Stomach (tissue), 9 donors: Measurements from ENCODE around the gene ATXN3L. TPM values are rescaled to one million over a fixed set of nuclear protein-coding genes. Genes with fewer than 3 reads are reported as not detected.

Source experiments
- DNase-seq, 2 donors: peaks; one replicate each; pipeline versions ENCODE4 v3.0.0 to v3.0.0-alpha.2; 2013 to 2019
- H3K27ac ChIP-seq, 5 donors: fragments of 200-600 bp in 4 of 5; sonication (generic) in 4 of 5; one replicate each; pipeline ENCODE4 v1.5.1; 2013 to 2019; ENCODE audit warnings: mild to moderate bottlenecking in 1 of 5, moderate library complexity in 1 of 5
- H3K27me3 ChIP-seq, 3 donors: fragments of 200-600 bp; sonication (generic); one replicate each; pipeline ENCODE4 v1.5.1; 2017 to 2019; ENCODE audit warnings: mixed run types in 1 of 3
- H3K36me3 ChIP-seq, 4 donors: fragments of 200-600 bp; sonication (generic); 1 replicate in 3 of 4; 2 replicates in 1 of 4; pipeline ENCODE4 v1.5.1; 2016 to 2019
- H3K4me1 ChIP-seq, 4 donors: fragments of 200-600 bp; sonication (generic); one replicate each; pipeline ENCODE4 v1.5.1; 2016 to 2019
- H3K4me3 ChIP-seq, 4 donors: fragments of 200-600 bp; sonication (generic) in 3 of 4; one replicate each; pipeline ENCODE4 v1.5.1; 2016 to 2019; ENCODE audit warnings: mild to moderate bottlenecking in 1 of 4
- H3K9me3 ChIP-seq, 4 donors: fragments of 200-600 bp; sonication (generic); one replicate each; pipeline ENCODE4 v1.5.1; 2016 to 2019
- CTCF ChIP-seq, 7 experiments: fragments of 450-650 bp in 4 of 7; fragments of 200-600 bp in 3 of 7; sonication (generic) in 3 of 7; IDR thresholded peaks; one replicate each; pipeline ENCODE4 v1.5.1; 2016 to 2019; ENCODE audit warnings: antibody characterized with exemption in 7 of 7, control low read depth in 2 of 7, mild to moderate bottlenecking in 1 of 7
- EP300 ChIP-seq: sonication (generic); formaldehyde crosslinking; IDR thresholded peaks from one replicate; pipeline ENCODE4 v1.6.1; 2017; ENCODE audit warnings: antibody characterized with exemption
- POLR2A ChIP-seq, 4 donors: fragments of 450-650 bp; IDR thresholded peaks; one replicate each; pipeline ENCODE4 v1.6.1; 2016; ENCODE audit warnings: antibody characterized with exemption in 4 of 4, control low read depth in 2 of 4, mild to moderate bottlenecking in 1 of 4, moderate library complexity in 1 of 4
- POLR2AphosphoS5 ChIP-seq, 3 donors: sonication (generic); formaldehyde crosslinking; IDR thresholded peaks; one replicate each; pipeline ENCODE4 v1.6.1; 2016; ENCODE audit warnings: antibody characterized with exemption in 3 of 3
- WGBS, 5 donors: extraction: QIAGEN DNeasy Blood & Tissue Kit in 3 of 5; methylation state at CpG; one replicate each; pipeline versions ENCODE4 v1.1.5 to v1.1.7; 2013 to 2018; 5-methylcytosine and 5-hydroxymethylcytosine counted together
- intact Hi-C: fragments of 100-400 bp; cut with DNase I; formaldehyde crosslinking; loops from one replicate; pipeline ENCODE4 v1.15.1; 2023; ENCODE audit warnings: low total_unique reads
- polyA plus RNA-seq, 3 donors: library from polyadenylated mRNA; stranded (reverse); fragments of 200-250 nt; gene quantifications; one replicate each; pipeline ENCODE4 v1.2.3, GENCODE V29; 2013
- total RNA-seq, 5 donors: library from RNA; depleted of rRNA; stranded (reverse); fragments of >200 nt; gene quantifications; one replicate each; pipeline versions ENCODE4 v1.1.0 to v1.2.3, GENCODE V29; 2014 to 2016
- donor health status: healthy with polysubstance abuse.
- donor health status: Bipolar disorder and iron deficiency.
- donor health status: healthy.

ATXN3L gene
- total and polyA plus RNA-seq, 8 donors, result not detected

GRCh38 chrX:13284570-13284969 lies 35.3 kb downstream of the ATXN3L start:
- H3K27ac ChIP-seq, result no peak overlapping the region
- H3K4me1 ChIP-seq, result no peaks in the 10 kb centered on the region
- no peaks in the 10 kb centered on the region for H3K27me3 ChIP-seq
- H3K9me3 ChIP-seq, result peaks cover 0 to 23% (median 5%) of the 10 kb centered on the region in 4 donors
- 83 to 100% (median 87%) methylated on average over 1 of the region's 1 CpG for WGBS, 5 donors
- intact Hi-C loops, result no loop called here
- DNase-seq, result no peak
- no peak overlapping the region for H3K4me3 ChIP-seq
- TF ChIP-seq CTCF (IDR thresholded peaks at IDR 0.05), result no peak
- TF ChIP-seq POLR2AphosphoS5 (IDR thresholded peaks at IDR 0.05), result no peak
- no peak for TF ChIP-seq POLR2A (IDR thresholded peaks at IDR 0.05)
- TF ChIP-seq EP300, result no peak
- H3K36me3 ChIP-seq, result no peaks in the 10 kb centered on the region

GRCh38 chrX:13283950-13284546 lies 35.8 kb downstream of the ATXN3L start:
- Histone ChIP-seq H3K4me3 (no peak overlapping the region), H3K27ac (no peak overlapping the region), H3K36me3 (no peaks in the 10 kb centered on the region), H3K27me3 (no peaks in the 10 kb centered on the region), H3K9me3 (peaks cover 0 to 23% (median 5%) of the 10 kb centered on the region in 4 donors), H3K4me1 (no peaks in the 10 kb centered on the region)
- intact Hi-C loops, result no loop called here
- DNase-seq, result no peak
- WGBS, 5 donors, result 82 to 94% (median 83%) methylated on average over 1 of the region's 1 CpG
- TF ChIP-seq EP300 (no peak), POLR2AphosphoS5 (IDR thresholded peaks at IDR 0.05) (no peak), POLR2A (IDR thresholded peaks at IDR 0.05) (no peak), CTCF (IDR thresholded peaks at IDR 0.05) (no peak)

GRCh38 chrX:13283512-13283911 lies 36.3 kb downstream of the ATXN3L start:
- intact Hi-C loops, result no loop called here
- no peak for DNase-seq
- WGBS, 5 donors, result 69 to 88% (median 77%) methylated on average over 2 of the region's 2 CpGs
- Histone ChIP-seq H3K4me1 (no peaks in the 10 kb centered on the region), H3K36me3 (no peaks in the 10 kb centered on the region), H3K9me3 (peaks cover 0 to 23% (median 5%) of the 10 kb centered on the region in 4 donors), H3K27me3 (no peaks in the 10 kb centered on the region), H3K27ac (no peak overlapping the region), H3K4me3 (no peak overlapping the region)
- no peak for TF ChIP-seq POLR2A (IDR thresholded peaks at IDR 0.05)
- no peak for TF ChIP-seq POLR2AphosphoS5 (IDR thresholded peaks at IDR 0.05)
- TF ChIP-seq EP300, result no peak
- TF ChIP-seq CTCF (IDR thresholded peaks at IDR 0.05), result no peak

- H3K4me3 ChIP-seq, result no peak overlapping the region
- no peak for TF ChIP-seq CTCF (IDR thresholded peaks at IDR 0.05)
- no peak for TF ChIP-seq EP300
- no peak for TF ChIP-seq POLR2A (IDR thresholded peaks at IDR 0.05)
- TF ChIP-seq POLR2AphosphoS5 (IDR thresholded peaks at IDR 0.05), result no peak
- H3K4me1 ChIP-seq, result no peaks in the 10 kb centered on the region
- no peaks in the 10 kb centered on the region for H3K36me3 ChIP-seq
- no peaks in the 10 kb centered on the region for H3K27me3 ChIP-seq
- H3K9me3 ChIP-seq, result peaks cover 0 to 23% (median 5%) of the 10 kb centered on the region in 4 donors
- no peak for DNase-seq
- intact Hi-C loops, result no loop called here
- WGBS, 5 donors, result 78 to 98% (median 89%) methylated on average over 4 to 6 of the region's 6 CpGs
- H3K27ac ChIP-seq, result no peak overlapping the region
Observed at GRCh38 chrX:13281289-13281688, 38.6 kb downstream of the ATXN3L start.
